Heart left ventricle (tissue), 13 donors: ENCODE data around the gene DOCK1.

Source experiments
- POLR2A ChIP-seq, 2 donors: fragments of 450-650 bp; IDR thresholded peaks; one replicate each; pipeline ENCODE4 v1.6.1; 2017; ENCODE audit warnings: antibody characterized with exemption in 2 of 2, mild to moderate bottlenecking in 2 of 2, moderate library complexity in 2 of 2
- TF ChIP-seq, protein P1 (sequence below), 12 donors: fragments of 200-600 bp; sonication (generic) in 4 of 12; IDR thresholded peaks; one replicate each; pipeline versions ENCODE4 v1.5.0 to v1.8.0; 2018 to 2022; ENCODE audit warnings: antibody characterized with exemption in 12 of 12, mild to moderate bottlenecking in 5 of 12
- donor health status: ischemic (EF 13 %, LVEDD 7.1; RV severe dilation, severe dysfunction).
- donor health status: DM: no; HTN: yes; CAD: no.
- donor health status: DM: no; HTN: no; CAD: no.
- donor health status: ischemic (EF 25% LVEDD 6.9; RV normal size, moderate dysfunction).
- donor health status: ischemic (EF 25% LVEDD 5.7; RV mildly dilated, moderate dysfunction).
- donor health status: ischemic (EF 35%, LVEDD 5.7; RV mildly dilated, moderate dysfunction).
- donor health status: nonischemic (EF 11% LVEDD 7.7; RV severe dilation, severe dysfunction).
- donor health status: DM: yes; HTN: yes; CAD: no.
- donor health status: PGD.
- donor health status: ischemic (EF 29% LVEDD 5.4; RV normal size, mild dysfunction).
- donor health status: nonischemic (EF 23%, LVEDD 6.1; RV moderate dilation, normal function).

DNA sequence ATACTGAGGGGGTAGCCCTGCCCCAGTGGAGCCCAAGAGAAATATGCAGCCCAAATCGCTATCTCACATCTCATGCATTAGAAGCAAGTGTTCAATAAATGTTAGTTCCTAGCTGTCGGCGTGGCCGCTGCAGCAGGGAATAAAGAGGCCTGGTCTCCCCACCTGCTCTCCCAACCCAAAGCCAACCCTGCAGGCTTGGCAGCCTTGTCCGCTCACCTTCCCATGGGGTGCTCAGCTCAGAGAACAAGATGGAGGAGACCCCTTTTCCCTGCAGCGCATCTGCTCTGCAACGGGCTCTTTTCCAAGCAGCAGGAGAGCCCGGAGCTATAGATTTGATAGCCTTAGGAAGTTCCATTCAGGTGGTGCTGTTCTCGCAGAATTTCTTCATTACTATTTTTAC, 12.0 kb upstream of the DOCK1 start:
- TF ChIP-seq, protein P1, sequence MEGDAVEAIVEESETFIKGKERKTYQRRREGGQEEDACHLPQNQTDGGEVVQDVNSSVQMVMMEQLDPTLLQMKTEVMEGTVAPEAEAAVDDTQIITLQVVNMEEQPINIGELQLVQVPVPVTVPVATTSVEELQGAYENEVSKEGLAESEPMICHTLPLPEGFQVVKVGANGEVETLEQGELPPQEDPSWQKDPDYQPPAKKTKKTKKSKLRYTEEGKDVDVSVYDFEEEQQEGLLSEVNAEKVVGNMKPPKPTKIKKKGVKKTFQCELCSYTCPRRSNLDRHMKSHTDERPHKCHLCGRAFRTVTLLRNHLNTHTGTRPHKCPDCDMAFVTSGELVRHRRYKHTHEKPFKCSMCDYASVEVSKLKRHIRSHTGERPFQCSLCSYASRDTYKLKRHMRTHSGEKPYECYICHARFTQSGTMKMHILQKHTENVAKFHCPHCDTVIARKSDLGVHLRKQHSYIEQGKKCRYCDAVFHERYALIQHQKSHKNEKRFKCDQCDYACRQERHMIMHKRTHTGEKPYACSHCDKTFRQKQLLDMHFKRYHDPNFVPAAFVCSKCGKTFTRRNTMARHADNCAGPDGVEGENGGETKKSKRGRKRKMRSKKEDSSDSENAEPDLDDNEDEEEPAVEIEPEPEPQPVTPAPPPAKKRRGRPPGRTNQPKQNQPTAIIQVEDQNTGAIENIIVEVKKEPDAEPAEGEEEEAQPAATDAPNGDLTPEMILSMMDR (IDR thresholded peaks at IDR 0.05): no peak
- no peak for TF ChIP-seq POLR2A (IDR thresholded peaks at IDR 0.05)
